ENCODE results near the gene RRP8.

RRP8 gene

DNA sequence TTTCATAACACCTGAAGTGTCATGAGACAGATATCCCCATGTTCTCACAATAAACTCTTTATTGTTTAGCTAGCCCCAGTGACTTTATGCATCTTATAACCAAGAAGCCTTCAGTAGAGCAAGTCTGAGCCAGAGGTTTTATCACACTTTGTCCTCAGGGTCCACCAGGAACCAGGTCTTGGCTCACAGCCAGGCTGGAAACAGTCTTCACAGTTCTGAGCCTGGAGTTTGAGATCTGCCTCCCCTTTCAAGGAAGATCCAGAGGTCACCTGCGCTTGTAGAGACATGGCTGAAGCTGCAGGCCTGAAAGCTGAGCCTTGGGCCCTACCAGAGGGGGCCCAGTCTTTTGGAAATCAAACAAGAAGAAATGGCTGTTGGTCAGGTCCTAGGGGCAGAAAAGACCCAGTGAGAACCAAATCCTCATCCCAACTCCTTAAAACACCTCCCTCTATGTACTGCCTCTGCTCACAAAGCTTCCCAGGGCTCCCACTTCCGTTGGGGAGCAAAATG lies 3.5 kb downstream of the RRP8 start:
- DNase-seq (ENCODE audit: low spot score): no peak

DNA sequence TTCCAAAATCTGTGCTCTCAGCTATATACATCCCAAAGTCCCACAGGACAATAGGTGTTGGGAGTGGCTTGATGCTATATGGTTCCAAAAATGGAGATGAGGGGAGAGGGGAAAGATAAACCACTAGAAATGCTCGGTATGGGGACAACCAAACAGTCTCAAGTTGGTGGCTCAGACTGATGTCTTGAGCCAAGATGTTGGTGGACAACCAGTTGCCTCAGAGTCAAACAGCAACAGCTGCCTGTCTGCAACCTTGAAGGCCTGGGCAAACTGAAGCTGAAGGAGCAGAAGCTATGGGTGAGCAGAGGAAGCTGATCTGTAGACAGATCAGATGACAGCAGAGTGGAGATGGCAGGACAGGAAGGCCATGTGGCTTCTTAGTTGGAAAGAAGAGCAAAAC lies 4.0 kb downstream of the RRP8 start:
- no peak for DNase-seq (ENCODE audit: low spot score)

DNA sequence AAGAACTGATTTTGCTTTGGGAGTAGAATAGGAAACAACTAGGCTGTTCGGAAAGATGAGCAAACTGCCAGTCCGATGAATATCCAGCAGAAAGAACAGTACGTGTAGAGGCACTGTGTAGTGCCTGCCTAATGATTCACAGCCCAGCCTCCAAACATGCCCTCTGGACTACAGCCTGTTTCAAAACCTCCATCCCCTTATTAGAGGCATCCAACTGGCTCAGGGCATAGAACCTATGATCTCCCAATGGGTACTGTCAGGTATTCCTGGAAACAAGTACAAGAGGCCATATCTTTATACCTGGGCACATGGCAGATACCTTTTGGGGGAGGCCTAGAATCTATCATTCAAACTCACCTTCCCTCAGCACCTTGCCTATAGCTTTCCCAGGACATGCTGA lies 4.9 kb downstream of the RRP8 start:
- DNase-seq (ENCODE audit: low spot score): no peak

DNA sequence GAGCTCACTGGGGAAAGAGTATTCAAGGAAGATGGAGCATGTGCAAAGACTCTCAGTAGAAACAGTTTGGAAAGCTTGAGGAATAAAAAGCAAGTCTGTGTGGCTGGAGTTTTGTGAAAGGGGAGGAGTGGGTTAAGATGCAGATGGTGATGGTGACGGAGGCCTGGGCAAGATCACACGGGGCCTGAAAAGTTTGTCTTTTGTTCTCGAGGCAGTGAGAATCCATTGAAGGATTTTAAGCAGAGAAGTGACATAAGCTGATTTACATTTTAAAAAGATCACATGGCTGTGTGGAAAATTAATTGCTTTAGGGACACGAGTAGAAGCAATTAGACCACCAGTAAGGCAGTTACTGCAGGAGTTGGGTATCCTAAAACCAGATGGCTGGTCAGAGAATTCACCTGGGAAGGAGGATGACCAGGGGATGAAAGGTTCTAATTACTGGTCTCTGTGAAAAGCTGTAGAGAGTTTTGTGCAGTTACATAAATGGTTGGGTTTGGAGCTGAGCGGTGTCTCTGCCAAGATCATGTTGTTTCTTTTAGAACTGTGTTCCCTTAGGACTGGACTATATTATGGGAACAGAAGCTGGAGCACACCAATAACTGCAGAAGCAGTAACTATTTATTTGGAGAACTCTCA lies 7.1 kb downstream of the RRP8 start:
- DNase-seq (ENCODE audit: low spot score): no peak

DNA sequence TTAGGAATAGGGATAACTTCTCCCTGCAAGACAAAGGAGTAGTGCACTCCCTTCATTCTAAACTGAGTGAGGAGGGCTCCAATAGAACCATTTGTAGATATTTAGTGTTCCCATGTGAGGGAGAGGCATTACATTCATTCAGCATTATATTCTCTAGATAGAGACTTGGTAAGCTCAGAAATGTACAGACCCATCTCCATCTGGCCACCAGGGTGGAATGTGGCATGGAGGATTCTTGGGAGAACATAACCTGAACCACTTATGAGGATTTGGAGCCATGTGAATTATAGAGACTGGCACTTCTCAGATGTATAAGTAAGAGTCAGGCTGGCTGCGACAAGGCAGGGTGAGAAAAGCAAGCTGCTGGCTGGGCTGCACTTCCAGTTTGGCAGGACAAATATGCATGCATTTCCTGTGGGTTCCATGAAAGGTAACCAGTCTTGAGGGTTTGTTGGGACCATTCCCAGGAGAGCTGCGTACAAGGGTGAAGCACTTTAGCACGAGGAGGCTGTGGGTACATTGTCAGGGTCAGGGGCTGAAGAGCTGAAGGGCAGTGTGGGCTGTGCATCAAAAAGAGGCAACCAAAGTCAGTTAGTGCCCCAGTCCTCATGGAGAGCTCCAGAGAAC lies 9.2 kb downstream of the RRP8 start:
- DNase-seq (ENCODE audit: low spot score): no peak

DNA sequence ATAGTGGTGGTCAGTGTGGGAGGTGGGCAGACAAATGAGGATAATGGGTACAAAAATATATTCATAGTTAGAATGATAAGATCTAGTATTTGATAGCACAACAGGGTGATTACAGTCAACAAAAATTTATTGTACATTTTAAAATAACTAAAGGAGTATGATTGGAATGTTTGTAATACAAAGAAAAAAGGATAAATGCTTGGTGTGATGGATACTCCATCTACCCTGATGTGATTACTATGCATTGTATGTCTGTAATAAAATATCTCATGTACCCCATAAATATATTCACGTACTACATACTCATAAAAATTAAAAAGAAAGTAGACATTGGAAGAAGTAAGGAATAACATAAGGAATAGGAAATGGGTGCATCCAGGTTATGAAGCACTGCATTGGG lies 15.4 kb downstream of the RRP8 start:
- DNase-seq (ENCODE audit: low spot score): no peak

DNA sequence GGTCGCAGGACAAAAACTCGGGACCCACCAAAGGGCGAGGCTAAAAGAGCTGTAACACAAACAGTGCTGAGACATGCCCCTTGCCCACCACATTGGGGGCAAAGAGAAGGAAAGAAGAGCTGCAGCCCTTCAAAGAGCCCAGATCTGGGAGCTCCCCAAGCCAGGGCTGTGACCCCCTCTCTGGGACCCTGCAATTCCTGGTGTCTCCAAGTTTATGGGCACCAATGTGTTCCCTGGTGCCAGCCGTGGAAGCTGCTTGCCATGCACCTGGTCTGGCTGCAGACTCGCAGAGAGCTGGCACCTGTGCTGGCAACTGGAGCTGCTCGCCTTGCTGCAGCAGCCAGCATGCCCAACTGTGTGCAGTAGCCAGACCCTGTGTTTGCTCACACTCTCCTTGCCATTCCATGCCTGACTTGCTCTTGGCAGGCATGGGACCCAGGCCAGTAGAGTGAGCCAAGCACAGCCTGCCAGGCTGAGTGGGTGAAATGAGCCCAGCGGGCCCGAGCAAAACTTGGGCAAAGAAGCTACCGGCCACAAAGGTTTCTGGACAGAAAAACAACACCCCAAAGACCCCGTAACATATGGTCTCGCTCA lies 16.0 kb downstream of the RRP8 start:
- no peak for DNase-seq (ENCODE audit: low spot score)

DNA sequence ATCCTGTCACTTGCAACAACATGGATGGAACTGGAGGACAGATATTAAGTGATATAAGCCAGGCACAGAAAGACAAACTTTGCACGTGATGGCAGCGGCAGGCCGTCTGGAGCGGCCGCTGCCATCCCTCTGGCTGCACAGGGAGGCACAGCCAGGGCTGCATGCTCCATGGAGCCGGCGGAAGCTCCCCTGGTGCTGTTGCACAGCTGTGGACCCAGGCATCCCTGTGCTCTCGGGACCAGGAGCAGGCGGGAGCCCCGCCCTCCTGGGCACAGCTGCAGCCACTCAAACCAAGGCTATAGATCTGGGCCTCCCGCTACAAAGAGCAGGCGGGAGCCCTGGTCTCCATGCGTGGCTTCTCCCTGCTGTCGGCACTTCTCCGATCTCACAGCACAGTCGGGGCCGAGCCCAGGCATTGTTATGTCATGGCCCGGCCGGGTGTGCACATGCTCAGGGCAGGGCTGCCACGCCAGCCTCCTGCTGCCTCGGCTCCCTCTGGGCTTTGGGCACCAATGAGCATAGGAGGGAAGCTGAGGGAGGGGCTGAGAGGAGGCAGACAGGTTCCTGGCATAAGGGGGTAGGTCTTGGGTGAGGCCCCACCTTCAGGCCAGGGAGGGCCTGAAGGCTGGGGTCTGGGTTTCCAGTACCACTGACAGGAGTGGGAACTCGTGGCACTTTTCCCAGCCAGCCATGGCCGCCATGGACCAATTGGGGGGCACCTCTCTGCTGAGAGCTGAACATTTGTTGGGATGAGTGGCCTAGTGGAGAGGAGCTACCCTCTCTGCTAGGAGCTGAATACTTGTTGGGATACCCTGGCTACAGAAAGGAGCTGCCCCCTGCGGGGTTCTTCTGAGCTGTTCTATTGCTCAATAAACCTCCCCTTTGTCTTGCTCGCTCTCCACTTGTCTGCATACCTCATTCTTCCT lies 16.7 kb downstream of the RRP8 start:
- peak; percentile 52 for DNase-seq (ENCODE audit: low spot score)

DNA sequence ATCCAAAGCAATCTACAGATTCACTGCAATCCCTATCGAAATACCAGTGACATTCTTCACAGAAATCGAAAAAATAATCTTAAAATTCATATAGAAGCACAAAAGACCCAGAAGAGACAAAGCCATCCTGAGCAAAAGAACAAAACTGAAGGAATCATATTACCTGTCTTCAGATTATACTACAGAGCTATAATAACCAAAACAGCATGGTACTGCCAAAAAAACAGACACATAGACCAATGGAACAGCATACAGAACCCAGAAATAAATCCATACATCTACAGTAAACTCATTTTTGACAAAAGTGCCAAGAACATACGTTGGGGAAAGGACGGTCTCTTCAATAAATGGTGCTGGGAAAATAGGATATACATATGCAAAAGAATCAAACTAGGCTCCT lies 18.9 kb downstream of the RRP8 start:
- no peak for DNase-seq (ENCODE audit: low spot score)

DNA sequence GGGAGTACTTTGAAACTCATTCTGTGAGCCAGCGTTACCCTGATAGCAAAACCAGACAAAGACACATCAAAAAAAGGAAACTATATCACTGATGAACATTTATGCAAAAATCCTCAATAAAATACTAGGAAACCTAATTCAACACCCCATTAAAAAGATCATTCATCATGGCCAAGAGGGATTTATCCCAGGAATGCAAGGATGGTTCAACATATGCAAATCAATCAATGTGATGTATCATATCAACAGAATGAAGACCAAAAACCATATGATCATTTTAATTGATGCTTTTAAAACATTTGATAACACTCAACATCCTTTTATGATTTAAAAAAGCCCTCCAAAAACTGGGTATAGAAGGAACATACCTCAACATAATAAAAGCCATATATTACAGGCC lies 19.8 kb downstream of the RRP8 start:
- no peak for DNase-seq (ENCODE audit: low spot score)

DNA sequence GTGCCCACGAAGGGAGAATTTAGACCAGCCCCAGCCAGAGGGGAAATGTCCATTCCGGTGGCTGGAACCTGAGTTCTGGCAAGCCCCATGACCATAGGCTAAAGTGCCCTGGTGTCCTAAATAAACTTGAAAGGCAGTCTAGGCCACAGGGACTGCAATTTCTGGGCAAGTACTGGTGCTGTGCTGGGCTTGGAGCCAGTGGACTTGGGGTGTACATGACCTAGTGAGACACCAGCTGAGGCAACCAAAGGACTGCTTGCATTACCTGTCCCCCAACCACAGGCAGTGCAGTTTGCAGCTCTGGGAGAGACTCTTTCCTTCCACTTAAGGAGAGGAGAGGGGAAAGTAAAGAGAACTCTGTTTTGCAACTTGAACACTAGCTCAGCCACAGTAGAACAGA lies 23.7 kb downstream of the RRP8 start:
- DNase-seq (ENCODE audit: low spot score): no peak

DNA sequence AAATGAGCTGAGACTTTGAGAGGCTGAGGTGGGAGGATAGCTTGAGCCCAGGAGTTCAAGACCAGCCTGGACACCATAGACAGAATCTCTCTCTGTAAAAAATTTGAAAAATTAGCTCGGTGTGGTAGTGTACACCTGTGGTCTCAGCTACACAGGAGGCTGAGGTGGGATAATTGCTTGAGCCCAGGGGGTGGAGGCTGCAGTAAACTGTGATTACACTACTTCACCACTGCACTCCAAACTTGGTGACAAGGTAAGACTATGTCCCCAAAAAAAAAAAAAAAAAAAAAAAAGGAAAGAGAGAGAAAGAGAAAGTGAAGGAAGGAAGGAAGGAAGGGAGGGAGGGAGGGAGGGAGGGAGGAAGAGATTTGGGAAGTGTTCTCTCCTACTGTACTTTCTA lies 25.3 kb downstream of the RRP8 start:
- DNase-seq (ENCODE audit: low spot score): no peak

DNA sequence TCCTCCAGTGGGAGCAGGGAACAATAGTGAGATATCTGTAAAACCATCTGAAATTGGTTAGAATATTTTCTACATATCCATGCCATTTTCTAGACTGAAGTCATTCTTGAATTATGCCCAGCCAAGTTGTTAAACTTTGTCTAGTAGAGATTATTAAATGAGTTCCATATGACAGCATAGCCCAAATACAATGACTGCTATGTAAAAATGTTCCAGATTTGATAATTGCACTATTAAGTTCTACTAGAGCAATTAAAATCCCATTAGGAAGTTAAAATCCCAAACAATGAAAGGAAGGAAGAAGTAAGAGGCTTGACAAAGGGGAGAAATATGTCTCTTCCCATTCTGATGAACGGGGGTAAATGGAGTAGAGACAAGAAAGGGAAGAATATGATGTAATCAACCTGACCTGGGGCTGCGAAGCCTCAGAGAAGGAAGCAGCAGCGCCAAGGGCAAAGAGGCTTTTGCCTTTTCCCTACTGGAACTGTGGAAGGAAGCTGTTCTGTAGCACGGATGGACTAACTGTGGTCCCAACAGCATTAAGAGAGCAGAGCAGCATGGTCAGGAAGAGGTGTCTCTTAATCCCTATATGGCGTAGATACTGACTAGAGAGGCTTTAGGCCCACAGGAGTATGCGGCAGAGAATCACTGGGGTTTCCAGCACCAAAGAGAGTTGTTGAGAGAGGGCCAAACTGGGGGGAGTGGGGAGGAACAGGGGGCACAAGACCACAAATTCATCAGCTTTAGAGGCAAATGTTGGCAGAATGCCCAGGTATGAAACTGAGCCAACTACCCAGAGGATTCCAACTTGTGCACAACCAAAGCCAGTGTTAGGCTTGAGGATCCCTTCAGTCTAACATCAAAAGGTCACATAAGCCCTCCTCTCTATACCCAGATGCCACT lies 26.7 kb downstream of the RRP8 start:
- DNase-seq (ENCODE audit: low spot score): peak; percentile 64

DNA sequence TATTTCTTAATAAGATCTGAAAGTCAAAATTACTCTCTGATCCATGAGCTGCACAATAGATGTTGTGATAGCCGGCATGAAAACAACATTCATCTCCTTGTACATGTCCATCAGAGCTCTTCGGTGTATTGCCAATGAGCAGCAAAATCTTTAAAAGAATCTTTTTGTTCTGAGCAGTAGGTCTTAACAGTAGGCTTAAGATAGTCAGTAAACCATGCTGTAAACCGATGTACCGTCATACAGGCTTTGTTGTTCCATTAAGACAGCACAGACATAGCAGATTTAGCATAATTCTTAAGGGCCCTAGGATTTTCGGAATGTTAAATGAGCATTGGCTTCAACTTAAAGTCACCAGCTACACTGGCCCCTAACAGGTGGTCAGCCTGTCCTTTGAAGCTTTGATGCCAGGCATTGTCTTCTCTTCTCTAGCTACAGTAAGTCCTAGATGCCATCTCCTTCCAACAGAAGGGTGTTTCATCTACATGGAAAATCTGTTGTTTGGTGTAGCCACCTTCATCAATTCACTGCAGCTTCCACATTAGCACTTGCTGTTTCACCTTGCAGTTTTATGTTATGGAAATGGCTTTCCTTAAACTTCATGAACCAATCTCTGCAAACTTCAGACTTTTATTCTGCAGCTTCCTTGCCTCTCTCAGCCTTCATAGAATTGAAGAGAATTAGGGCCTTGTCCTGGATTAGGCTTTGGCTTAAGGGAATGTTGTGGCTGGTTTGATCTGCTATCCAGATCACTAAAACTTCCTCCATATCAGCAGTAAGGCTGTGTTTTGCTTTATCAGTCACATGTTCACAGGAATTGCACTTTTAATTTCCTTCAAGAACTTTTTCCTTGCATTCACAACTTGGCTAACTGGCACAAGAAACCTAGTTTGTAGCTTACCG lies 28.4 kb downstream of the RRP8 start:
- no peak for DNase-seq (ENCODE audit: low spot score)

DNA sequence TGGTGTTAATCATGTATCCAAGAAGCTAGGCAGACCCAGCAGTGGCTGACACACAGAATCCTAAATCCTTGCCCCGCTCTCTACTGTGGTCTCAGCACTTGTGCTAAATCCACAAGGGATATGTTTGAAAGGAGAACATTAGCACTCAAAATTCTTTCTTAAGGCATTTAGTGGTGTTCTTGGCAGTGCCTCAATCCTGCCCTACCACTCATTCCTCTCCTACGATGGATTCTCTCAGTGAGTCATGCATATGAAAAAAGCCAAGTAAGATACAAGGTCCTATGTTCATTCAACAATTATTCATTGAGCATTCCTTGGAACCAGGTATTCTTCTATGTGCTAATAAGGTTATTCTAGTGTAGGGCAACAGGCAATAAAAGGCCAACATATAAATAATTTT lies 31.2 kb downstream of the RRP8 start:
- no peak for DNase-seq (ENCODE audit: low spot score)

DNA sequence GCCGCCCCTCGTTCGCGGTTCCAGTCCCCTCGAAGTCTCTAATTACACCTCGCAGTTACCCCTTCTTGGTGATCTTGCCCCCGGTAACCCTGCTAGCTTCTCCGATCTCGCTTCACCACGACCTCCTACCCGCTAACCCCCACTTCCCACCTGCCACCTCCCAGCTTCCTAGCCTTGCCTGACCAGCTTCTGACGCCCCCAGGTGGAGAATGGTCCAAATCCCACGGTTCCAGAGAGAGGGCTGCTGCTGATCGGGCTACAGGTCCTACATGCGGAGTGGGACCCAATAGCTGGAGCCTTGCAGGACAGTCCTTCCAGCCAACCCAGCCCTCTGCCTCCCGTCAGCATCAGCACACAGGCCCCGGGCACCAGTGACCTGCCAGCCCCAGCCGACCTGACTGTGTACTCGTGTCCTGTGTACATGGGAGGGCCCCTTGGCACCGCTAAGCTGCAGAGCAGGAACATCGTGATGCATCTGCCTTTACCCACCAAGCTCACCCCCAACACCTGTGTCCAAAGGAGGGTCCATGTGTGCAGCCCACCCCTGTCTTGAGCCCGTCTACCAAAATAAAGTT lies 31.9 kb downstream of the RRP8 start:
- no peak for DNase-seq (ENCODE audit: low spot score)

DNA sequence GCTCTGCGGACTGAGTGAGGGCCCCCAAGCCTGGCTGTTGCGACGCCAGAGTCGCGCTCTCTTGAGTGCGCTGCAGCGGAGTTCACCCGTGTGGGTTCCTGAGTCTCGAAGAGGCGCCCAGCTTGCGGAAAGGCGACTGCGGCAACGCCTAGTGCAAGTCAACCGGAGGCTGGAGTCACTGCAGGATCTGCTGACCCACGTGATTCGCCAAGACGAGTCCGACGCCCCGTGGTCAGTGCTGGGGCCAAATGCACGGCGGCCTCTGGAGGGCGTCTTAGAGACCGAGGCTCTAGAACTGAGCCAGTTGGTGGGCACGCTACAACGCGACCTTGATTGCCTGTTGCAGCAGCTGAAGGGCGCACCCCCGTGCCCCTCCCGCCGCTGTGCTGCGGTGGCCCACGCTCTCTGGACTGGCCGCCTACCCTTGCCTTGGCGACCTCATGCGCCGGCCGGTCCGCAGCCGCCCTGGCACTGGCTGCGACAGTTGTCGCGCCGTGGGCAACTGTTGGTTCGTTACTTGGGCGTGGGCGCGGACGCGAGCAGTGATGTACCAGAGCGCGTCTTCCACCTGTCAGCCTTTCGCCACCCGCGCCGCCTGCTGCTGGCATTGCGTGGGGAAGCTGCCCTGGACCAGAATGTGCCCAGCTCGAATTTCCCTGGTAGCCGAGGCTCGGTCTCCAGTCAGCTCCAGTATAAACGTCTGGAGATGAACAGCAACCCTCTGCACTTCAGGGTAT lies 32.6 kb downstream of the RRP8 start:
- peak; percentile 58 for DNase-seq (ENCODE audit: low spot score)

DNA sequence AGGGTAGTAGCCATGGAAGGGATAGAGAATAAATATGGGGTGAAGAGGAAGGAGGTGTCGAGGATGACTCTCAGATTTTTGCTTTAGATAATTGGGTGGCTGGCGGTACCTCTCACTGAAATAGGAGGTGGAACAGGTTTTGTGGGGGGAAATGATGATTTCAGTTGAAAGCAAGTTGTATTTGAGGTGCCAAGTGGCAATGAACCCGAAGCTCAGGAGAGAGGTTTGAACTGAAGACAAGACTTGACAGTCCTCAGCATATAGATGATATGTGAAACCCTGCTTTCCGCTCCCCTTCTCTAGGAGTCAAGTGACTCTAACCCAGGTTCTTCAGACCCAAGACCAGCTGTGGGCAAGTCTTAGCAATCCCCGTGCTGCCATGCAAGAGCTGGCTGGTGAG lies 33.7 kb downstream of the RRP8 start:
- no peak for DNase-seq (ENCODE audit: low spot score)

DNA sequence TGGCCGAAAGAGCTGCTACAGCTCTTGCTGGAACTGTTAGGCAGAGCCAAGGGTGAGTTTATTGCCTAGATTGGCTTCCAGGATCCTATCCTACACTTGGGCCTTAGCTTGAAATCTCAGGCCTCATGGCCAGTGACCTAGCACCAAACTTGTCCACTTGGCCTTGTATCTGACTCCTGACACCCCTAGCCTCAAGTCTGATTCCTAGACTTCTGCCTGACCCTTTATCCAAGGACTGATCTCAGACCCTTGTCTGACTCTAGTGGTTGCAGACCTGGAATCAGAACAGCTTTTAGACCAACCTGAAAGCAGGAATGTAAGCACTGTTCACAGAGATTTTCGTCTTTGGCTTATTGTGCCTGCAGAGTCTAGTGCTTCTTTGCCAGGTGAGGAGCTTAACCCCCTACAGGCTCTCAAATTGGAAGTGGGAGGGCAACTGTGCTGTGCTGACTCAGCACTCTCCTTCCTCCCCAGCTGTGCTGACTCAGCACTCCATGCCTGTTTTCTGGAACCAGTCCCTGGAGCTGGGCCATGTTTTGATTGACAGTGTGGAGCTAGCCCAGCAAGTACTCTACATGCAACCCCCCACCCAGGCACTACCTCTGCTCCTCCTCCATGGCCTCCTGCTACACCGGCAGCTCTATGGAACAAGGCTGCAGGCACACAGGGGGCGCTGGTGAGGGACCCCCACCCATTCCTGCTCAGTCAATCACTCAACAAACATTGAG lies 35.1 kb downstream of the RRP8 start:
- no peak for DNase-seq (ENCODE audit: low spot score)
